ENCODE results near the gene CBX3. TPM values are rescaled to one million over a fixed set of nuclear protein-coding genes. Genes with fewer than 3 reads are reported as not detected.

CBX3 gene
- total and polyA plus RNA-seq, 2 of the 13 experiments (the other 11 are each of a cell fraction or from before 2014, with no cell fraction given), result 53.9 to 249 TPM

DNA sequence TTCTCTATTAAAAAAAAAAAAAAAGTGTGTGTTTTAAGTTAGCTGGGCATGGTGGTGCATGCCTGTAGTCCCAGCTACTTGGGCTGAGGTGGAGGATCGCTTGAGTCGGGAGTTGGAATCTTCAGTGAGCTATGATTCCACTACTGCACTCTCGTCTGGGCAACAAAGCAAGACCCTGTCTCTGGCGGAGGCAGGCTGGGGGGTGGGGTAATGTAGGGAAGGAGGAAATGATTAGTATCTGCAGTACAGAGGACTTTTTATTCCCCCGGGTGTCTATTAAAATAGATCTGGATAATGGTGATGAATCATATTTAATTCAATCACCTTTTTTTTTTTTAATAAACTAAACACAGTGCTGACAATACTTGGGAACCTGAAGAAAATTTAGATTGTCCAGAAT is 6.5 kb downstream of the CBX3 start:
- Histone ChIP-seq H4K20me1 (ENCODE audit: insufficient read depth, low read length) (peaks cover 32% of the 10 kb centered on the region), H3K27me3 (ENCODE audit: control insufficient read depth in 1 of 2, insufficient read depth in 2 of 2, low read length in 2 of 2) (no peaks in the 10 kb centered on the region), H3K36me3 (replicated peaks in 1 of 2; ENCODE audit: control insufficient read depth in 1 of 2, insufficient read depth in 2 of 2, low read length in 2 of 2) (peaks cover 11 to 57% of the 10 kb centered on the region in 2 experiments), H2AFZ (ENCODE audit: low read length) (no peak overlapping the region), H3K9me3 (ENCODE audit: low read length) (no peaks in the 10 kb centered on the region), H3K4me3 (replicated peaks in 1 of 3; ENCODE audit: insufficient read depth in 1 of 3, low read depth in 2 of 3, low read length in 3 of 3) (no peak overlapping the region), H3K4me2 (ENCODE audit: low read depth, low read length) (no peak overlapping the region), H3K79me2 (ENCODE audit: insufficient read depth, low read length) (peaks cover 44% of the 10 kb centered on the region), H3K9ac (ENCODE audit: insufficient read depth, low read depth, low read length) (no peak overlapping the region), H3K4me1 (ENCODE audit: insufficient read depth, low read length) (peaks cover 39% of the 10 kb centered on the region), H3K27ac (ENCODE audit: extremely low read length, insufficient read depth, low read length) (no peak overlapping the region)
- no TSS peak for BruUV-seq (replicated peaks)
- FAIRE-seq (no peak), ATAC-seq (no peak), DNase-seq (ENCODE audit: low spot score) (no peak)
- ChIA-PET CTCF (ENCODE audit: low intra/inter-chr PET ratio, low total read pairs) (no interaction called here), POLR2A (interaction anchor here (0.7 kb wide), 1 partner anchor 323 kb away, joined by 5 read pairs; no protein-coding TSS in a partner anchor)
- in situ Hi-C loops (cut with HindIII; ENCODE audit: extremely low pct_ligation_motif_present, low pct_unique_long_range_greater_than_20kb), result loop anchor here (10.0 kb wide), 1 partner anchor 157 kb away; no protein-coding TSS in a partner anchor
- 98% methylated on average over 5 of the region's 5 CpGs for WGBS (ENCODE audit: low lambda C conversion rate)
- intact Hi-C loops (cut with micrococcal nuclease; ENCODE audit: unreplicated experiment), result no loop called here
- TF ChIP-seq ZNF709 (CRISPR knock-in tag; IDR thresholded peaks at IDR 0.05), result no peak
- TF ChIP-seq ZBTB25 (CRISPR knock-in tag; IDR thresholded peaks at IDR 0.05), result no peak
- no peak for TF ChIP-seq ELF3 (CRISPR knock-in tag; IDR thresholded peaks at IDR 0.05)
- TF ChIP-seq ELF4 (CRISPR knock-in tag; IDR thresholded peaks at IDR 0.05; ENCODE audit: borderline replicate concordance), result no peak

DNA sequence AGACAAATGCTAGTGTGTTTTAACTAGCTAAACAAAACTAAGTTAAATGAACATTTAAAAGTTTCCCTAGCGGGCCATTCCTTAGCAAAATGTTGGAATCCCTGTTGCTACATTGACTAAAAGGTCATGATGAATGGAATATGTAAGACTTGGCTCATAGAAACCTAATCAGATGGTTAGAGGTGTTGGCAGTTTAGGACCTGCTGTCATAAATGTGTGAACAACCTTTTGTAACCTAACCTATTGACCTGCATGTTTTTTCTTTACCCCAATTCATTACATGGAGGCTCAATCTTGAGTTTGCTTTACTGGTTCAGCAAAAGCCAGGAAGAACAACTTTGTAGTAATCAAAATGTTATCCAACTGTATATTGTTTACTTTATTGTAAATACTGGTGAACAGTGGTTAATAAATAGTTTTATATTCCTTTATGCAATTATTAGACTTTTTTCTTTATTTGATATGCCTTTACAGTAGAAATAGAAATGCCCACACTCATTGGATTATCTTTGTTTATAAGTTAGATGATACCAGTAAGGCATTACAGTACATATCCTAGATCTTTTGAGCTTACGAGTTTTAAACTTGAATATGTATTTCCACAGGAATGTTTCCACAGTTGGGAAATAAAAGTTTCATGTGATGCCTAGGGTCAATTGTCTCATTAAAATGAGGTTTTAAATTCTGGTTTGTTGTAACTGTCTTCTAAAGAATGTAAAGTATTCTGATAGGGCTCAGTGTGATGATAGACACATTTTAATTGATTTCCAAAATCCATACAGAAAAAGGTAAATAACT is 11.6 kb downstream of the CBX3 start:
- BruUV-seq (replicated peaks), result TSS peak; percentile 40
- Histone ChIP-seq H4K20me1 (ENCODE audit: insufficient read depth, low read length) (no peaks in the 10 kb centered on the region), H3K27ac (ENCODE audit: extremely low read length, insufficient read depth, low read length) (no peak overlapping the region), H2AFZ (ENCODE audit: low read length) (no peak overlapping the region), H3K36me3 (replicated peaks in 1 of 2; ENCODE audit: control insufficient read depth in 1 of 2, insufficient read depth in 2 of 2, low read length in 2 of 2) (peaks cover 6 to 34% of the 10 kb centered on the region in 2 experiments), H3K4me1 (ENCODE audit: insufficient read depth, low read length) (peaks cover 9% of the 10 kb centered on the region; the same call in 1 of the 2 replicates), H3K79me2 (ENCODE audit: insufficient read depth, low read length) (no peaks in the 10 kb centered on the region), H3K4me3 (replicated peaks in 1 of 3; ENCODE audit: insufficient read depth in 1 of 3, low read depth in 2 of 3, low read length in 3 of 3) (no peak overlapping the region), H3K9ac (ENCODE audit: insufficient read depth, low read depth, low read length) (no peak overlapping the region), H3K4me2 (ENCODE audit: low read depth, low read length) (no peak overlapping the region), H3K9me3 (ENCODE audit: low read length) (no peaks in the 10 kb centered on the region), H3K27me3 (ENCODE audit: control insufficient read depth in 1 of 2, insufficient read depth in 2 of 2, low read length in 2 of 2) (no peaks in the 10 kb centered on the region)
- FAIRE-seq, result no peak
- intact Hi-C loops (cut with micrococcal nuclease; ENCODE audit: unreplicated experiment), result no loop called here
- ChIA-PET POLR2A (interaction anchor here (2.5 kb wide), 1 partner anchor 9 kb away, joined by 7 read pairs; no protein-coding TSS in a partner anchor), CTCF (ENCODE audit: low intra/inter-chr PET ratio, low total read pairs) (no interaction called here)
- no peak for DNase-seq (ENCODE audit: low spot score)
- ATAC-seq, result no peak
- WGBS (ENCODE audit: low lambda C conversion rate), result 99% methylated on average over 2 of the region's 2 CpGs
- in situ Hi-C loops (cut with HindIII; ENCODE audit: extremely low pct_ligation_motif_present, low pct_unique_long_range_greater_than_20kb), result no loop called here
- TF ChIP-seq PBX2 (CRISPR knock-in tag; IDR thresholded peaks at IDR 0.05) (no peak), HNRNPH1 (optimal IDR thresholded peaks at IDR 0.05; ENCODE audit: low read depth, low read length) (no peak), PLRG1 (conservative IDR thresholded peaks at IDR 0.05) (no peak), IKZF1 (IDR thresholded peaks at IDR 0.05) (no peak), SOX6 (IDR thresholded peaks at IDR 0.05) (no peak), SOX6 (CRISPR knock-in tag; IDR thresholded peaks at IDR 0.05) (no peak), MBNL3 (CRISPR knock-in tag; conservative IDR thresholded peaks at IDR 0.05) (no peak), GTF3A (CRISPR knock-in tag; conservative IDR thresholded peaks at IDR 0.05) (no peak), HDAC6 (IDR thresholded peaks at IDR 0.05; ENCODE audit: low read depth, low read length) (no peak), PTBP1 (IDR thresholded peaks at IDR 0.05; ENCODE audit: low read depth, low read length, poor library complexity, severe bottlenecking) (no peak), ZNF567 (CRISPR knock-in tag; IDR thresholded peaks at IDR 0.05; ENCODE audit: borderline replicate concordance) (no peak), ZNF180 (CRISPR knock-in tag; IDR thresholded peaks at IDR 0.05; ENCODE audit: borderline replicate concordance, low read depth) (no peak), KDM3A (CRISPR knock-in tag; IDR thresholded peaks at IDR 0.05; ENCODE audit: low read depth) (no peak), TARDBP (CRISPR knock-in tag; IDR thresholded peaks at IDR 0.05) (0 out of 2 replicates have a peak, but pooled peaks have one; percentile 23)

Measured in HepG2 (cell line).